ENCODE data around the gene CCDC138.

The CCDC138 gene

GRCh38 chr2:108834620-108835019, 48.0 kb downstream of the CCDC138 start:
- Histone ChIP-seq H3K18ac (ENCODE audit: low read depth in 1 of 2, low read length in 2 of 2) (no peak overlapping the region), H3K27me3 (ENCODE audit: control insufficient read depth in 1 of 2, insufficient read depth in 1 of 2, low read length in 2 of 2) (no peaks in the 10 kb centered on the region), H3K79me1 (replicated peaks; ENCODE audit: low read length, poor library complexity, severe bottlenecking) (no peaks in the 10 kb centered on the region), H4K8ac (ENCODE audit: low read length) (no peak overlapping the region), H3K4me3 (ENCODE audit: insufficient read depth in 1 of 2, low read depth in 1 of 2, low read length in 2 of 2) (no peak overlapping the region), H3K23ac (ENCODE audit: low read length in 2 of 2) (no peak overlapping the region), H2BK12ac (ENCODE audit: low read length in 2 of 2) (no peak overlapping the region), H3K4me1 (ENCODE audit: control insufficient read depth, insufficient read depth, low read depth, low read length) (no peaks in the 10 kb centered on the region), H3K4ac (ENCODE audit: low read depth in 1 of 2, low read length in 2 of 2) (no peak overlapping the region), H2AFZ (ENCODE audit: low read depth, low read length) (no peak overlapping the region), H3K36me3 (ENCODE audit: control insufficient read depth in 1 of 2, insufficient read depth in 2 of 2, low read depth in 1 of 2, low read length in 2 of 2) (peaks cover 0 to 2% of the 10 kb centered on the region in 2 experiments), H4K91ac (ENCODE audit: low read length) (no peak overlapping the region), H2AK5ac (ENCODE audit: low read length, severe bottlenecking) (no peak overlapping the region), H2BK120ac (ENCODE audit: low read depth, low read length) (no peak overlapping the region), H3K9ac (ENCODE audit: low read length) (no peak overlapping the region), H2BK5ac (ENCODE audit: low read depth, low read length, poor library complexity, severe bottlenecking) (no peak overlapping the region), H2BK15ac (ENCODE audit: low read depth, poor library complexity, severe bottlenecking) (no peak overlapping the region), H3K9me3 (ENCODE audit: control insufficient read depth, low read length) (peaks cover 38% of the 10 kb centered on the region), H3K14ac (ENCODE audit: low read length in 2 of 2) (no peak overlapping the region), H3K4me2 (ENCODE audit: low read length, poor library complexity, severe bottlenecking) (no peak overlapping the region), H3K27ac (ENCODE audit: low read length, poor library complexity, severe bottlenecking) (no peak overlapping the region)
- WGBS, result 100% methylated on average over 3 of the region's 3 CpGs
- DNase-seq, result no peak

GRCh38 chr2:108835040-108835439, 48.5 kb downstream of the CCDC138 start:
- H4K91ac ChIP-seq (ENCODE audit: low read length), result no peak overlapping the region
- no peak overlapping the region for H2BK12ac ChIP-seq (ENCODE audit: low read length in 2 of 2)
- H3K9ac ChIP-seq (ENCODE audit: low read length), result no peak overlapping the region
- H2BK5ac ChIP-seq (ENCODE audit: low read depth, low read length, poor library complexity, severe bottlenecking), result no peak overlapping the region
- no peak overlapping the region for H3K4me2 ChIP-seq (ENCODE audit: low read length, poor library complexity, severe bottlenecking)
- H3K36me3 ChIP-seq (ENCODE audit: control insufficient read depth in 1 of 2, insufficient read depth in 2 of 2, low read depth in 1 of 2, low read length in 2 of 2), result peaks cover 0 to 2% of the 10 kb centered on the region in 2 experiments
- no peak overlapping the region for H3K23ac ChIP-seq (ENCODE audit: low read length in 2 of 2)
- H2BK15ac ChIP-seq (ENCODE audit: low read depth, poor library complexity, severe bottlenecking), result no peak overlapping the region
- no peak overlapping the region for H2BK120ac ChIP-seq (ENCODE audit: low read depth, low read length)
- no peak overlapping the region for H2AK5ac ChIP-seq (ENCODE audit: low read length, severe bottlenecking)
- peaks cover 40% of the 10 kb centered on the region for H3K9me3 ChIP-seq (ENCODE audit: control insufficient read depth, low read length)
- no peak overlapping the region for H3K4ac ChIP-seq (ENCODE audit: low read depth in 1 of 2, low read length in 2 of 2)
- H3K14ac ChIP-seq (ENCODE audit: low read length in 2 of 2), result no peak overlapping the region
- no peak overlapping the region for H3K18ac ChIP-seq (ENCODE audit: low read depth in 1 of 2, low read length in 2 of 2)
- H2AFZ ChIP-seq (ENCODE audit: low read depth, low read length), result no peak overlapping the region
- no peak overlapping the region for H3K4me3 ChIP-seq (ENCODE audit: insufficient read depth in 1 of 2, low read depth in 1 of 2, low read length in 2 of 2)
- no peak overlapping the region for H3K27ac ChIP-seq (ENCODE audit: low read length, poor library complexity, severe bottlenecking)
- WGBS, result no CpG with 5 or more reads among the region's 1 CpG
- H3K79me1 ChIP-seq (replicated peaks; ENCODE audit: low read length, poor library complexity, severe bottlenecking), result no peaks in the 10 kb centered on the region
- no peaks in the 10 kb centered on the region for H3K4me1 ChIP-seq (ENCODE audit: control insufficient read depth, insufficient read depth, low read depth, low read length)
- DNase-seq, result no peak
- H4K8ac ChIP-seq (ENCODE audit: low read length), result no peak overlapping the region
- H3K27me3 ChIP-seq (ENCODE audit: control insufficient read depth in 1 of 2, insufficient read depth in 1 of 2, low read length in 2 of 2), result no peaks in the 10 kb centered on the region

DNA sequence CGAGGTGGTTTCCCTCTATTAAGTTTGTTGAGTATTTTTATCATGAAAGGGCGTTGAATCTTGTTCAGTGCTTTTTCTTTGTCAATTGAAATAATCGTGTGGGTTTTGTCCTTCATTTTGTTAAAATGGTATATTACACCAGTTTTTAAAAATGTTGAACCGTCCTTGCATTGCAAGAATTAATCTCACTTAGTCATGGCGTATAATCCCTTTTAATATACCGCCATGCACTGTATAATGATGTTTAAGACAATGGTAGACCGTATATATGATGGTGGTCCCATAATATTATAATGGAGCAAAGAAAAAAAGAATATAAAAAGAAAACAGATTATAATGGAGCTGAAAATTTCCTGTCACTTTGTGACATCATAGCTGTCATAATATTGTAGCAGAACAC, 50.6 kb downstream of the CCDC138 start:
- H3K18ac ChIP-seq (ENCODE audit: low read depth in 1 of 2, low read length in 2 of 2), result no peak overlapping the region

GRCh38 chr2:108841506-108841905, 54.9 kb downstream of the CCDC138 start:
- H3K36me3 ChIP-seq (ENCODE audit: control insufficient read depth in 1 of 2, insufficient read depth in 2 of 2, low read depth in 1 of 2, low read length in 2 of 2), result peaks cover 0 to 5% of the 10 kb centered on the region in 2 experiments
- no peak overlapping the region for H2BK15ac ChIP-seq (ENCODE audit: low read depth, poor library complexity, severe bottlenecking)
- H4K91ac ChIP-seq (ENCODE audit: low read length), result no peak overlapping the region
- H3K9me3 ChIP-seq (ENCODE audit: control insufficient read depth, low read length), result peaks cover 25% of the 10 kb centered on the region
- no peak overlapping the region for H3K18ac ChIP-seq (ENCODE audit: low read depth in 1 of 2, low read length in 2 of 2)
- H2AK5ac ChIP-seq (ENCODE audit: low read length, severe bottlenecking), result no peak overlapping the region
- H3K4ac ChIP-seq (ENCODE audit: low read depth in 1 of 2, low read length in 2 of 2), result no peak overlapping the region
- no peaks in the 10 kb centered on the region for H3K4me1 ChIP-seq (ENCODE audit: control insufficient read depth, insufficient read depth, low read depth, low read length)
- no peak overlapping the region for H3K4me3 ChIP-seq (ENCODE audit: insufficient read depth in 1 of 2, low read depth in 1 of 2, low read length in 2 of 2)
- no peak overlapping the region for H3K23ac ChIP-seq (ENCODE audit: low read length in 2 of 2)
- H4K8ac ChIP-seq (ENCODE audit: low read length), result no peak overlapping the region
- peaks cover 4% of the 10 kb centered on the region for H3K79me1 ChIP-seq (replicated peaks; ENCODE audit: low read length, poor library complexity, severe bottlenecking)
- H3K27me3 ChIP-seq (ENCODE audit: control insufficient read depth in 1 of 2, insufficient read depth in 1 of 2, low read length in 2 of 2), result no peaks in the 10 kb centered on the region
- no peak overlapping the region for H3K14ac ChIP-seq (ENCODE audit: low read length in 2 of 2)
- H3K9ac ChIP-seq (ENCODE audit: low read length), result no peak overlapping the region
- H3K4me2 ChIP-seq (ENCODE audit: low read length, poor library complexity, severe bottlenecking), result no peak overlapping the region
- DNase-seq, result no peak
- H2BK120ac ChIP-seq (ENCODE audit: low read depth, low read length), result no peak overlapping the region
- no peak overlapping the region for H2AFZ ChIP-seq (ENCODE audit: low read depth, low read length)
- no peak overlapping the region for H3K27ac ChIP-seq (ENCODE audit: low read length, poor library complexity, severe bottlenecking)
- H2BK5ac ChIP-seq (ENCODE audit: low read depth, low read length, poor library complexity, severe bottlenecking), result no peak overlapping the region
- no peak overlapping the region for H2BK12ac ChIP-seq (ENCODE audit: low read length in 2 of 2)

More for the DNA sequence above, 50.6 kb downstream of the CCDC138 start:
- H4K8ac ChIP-seq (ENCODE audit: low read length), result no peak overlapping the region
- WGBS, result 100% methylated on average over 3 of the region's 7 CpGs
- H4K91ac ChIP-seq (ENCODE audit: low read length), result no peak overlapping the region
- peaks cover under 1% of the 10 kb centered on the region for H3K79me1 ChIP-seq (replicated peaks; ENCODE audit: low read length, poor library complexity, severe bottlenecking)
- no peak overlapping the region for H3K23ac ChIP-seq (ENCODE audit: low read length in 2 of 2)
- no peak overlapping the region for H2BK5ac ChIP-seq (ENCODE audit: low read depth, low read length, poor library complexity, severe bottlenecking)
- H2AK5ac ChIP-seq (ENCODE audit: low read length, severe bottlenecking), result no peak overlapping the region
- H3K4me1 ChIP-seq (ENCODE audit: control insufficient read depth, insufficient read depth, low read depth, low read length), result no peaks in the 10 kb centered on the region
- no peak for DNase-seq
- H2BK12ac ChIP-seq (ENCODE audit: low read length in 2 of 2), result no peak overlapping the region
- no peak overlapping the region for H3K14ac ChIP-seq (ENCODE audit: low read length in 2 of 2)
- no peak overlapping the region for H2BK15ac ChIP-seq (ENCODE audit: low read depth, poor library complexity, severe bottlenecking)
- no peak overlapping the region for H3K4ac ChIP-seq (ENCODE audit: low read depth in 1 of 2, low read length in 2 of 2)
- peak overlapping the region in 1 of 2 experiments; percentile 5 for H3K4me3 ChIP-seq (ENCODE audit: insufficient read depth in 1 of 2, low read depth in 1 of 2, low read length in 2 of 2)
- no peak overlapping the region for H2BK120ac ChIP-seq (ENCODE audit: low read depth, low read length)
- no peak overlapping the region for H2AFZ ChIP-seq (ENCODE audit: low read depth, low read length)
- H3K27me3 ChIP-seq (ENCODE audit: control insufficient read depth in 1 of 2, insufficient read depth in 1 of 2, low read length in 2 of 2), result no peaks in the 10 kb centered on the region
- peaks cover 40% of the 10 kb centered on the region for H3K9me3 ChIP-seq (ENCODE audit: control insufficient read depth, low read length)
- H3K36me3 ChIP-seq (ENCODE audit: control insufficient read depth in 1 of 2, insufficient read depth in 2 of 2, low read depth in 1 of 2, low read length in 2 of 2), result peaks cover 0 to 3% of the 10 kb centered on the region in 2 experiments
- H3K27ac ChIP-seq (ENCODE audit: low read length, poor library complexity, severe bottlenecking), result no peak overlapping the region
- no peak overlapping the region for H3K9ac ChIP-seq (ENCODE audit: low read length)
- H3K4me2 ChIP-seq (ENCODE audit: low read length, poor library complexity, severe bottlenecking), result no peak overlapping the region
